Measurements from ENCODE around the gene NEK6. TPM values are rescaled to one million over a fixed set of nuclear protein-coding genes. Genes with fewer than 3 reads are reported as not detected.

Gene NEK6
- total and polyA plus RNA-seq, 9 of the 15 experiments (the other 6 are each of a cell fraction or from before 2014, with no cell fraction given), result 3.1 to 19.0 (median 8.4) TPM

- TF ChIP-seq MGA (IDR thresholded peaks at IDR 0.05), result peak; percentile 83
- no peak for TF ChIP-seq KAT2B (IDR thresholded peaks at IDR 0.05; ENCODE audit: low read depth, low read length)
- TF ChIP-seq REST (IDR thresholded peaks at IDR 0.05; ENCODE audit: borderline replicate concordance), result 0 out of 2 replicates have a peak, but pooled peaks have one; percentile 19
- TF ChIP-seq REST (CRISPR knock-in tag; IDR thresholded peaks at IDR 0.05; ENCODE audit: low read depth), result no peak
- peak; percentile 30 for TF ChIP-seq NFYB (IDR thresholded peaks at IDR 0.05; ENCODE audit: extremely low read depth, insufficient read length)
- TF ChIP-seq USF2 (CRISPR knock-in tag; IDR thresholded peaks at IDR 0.05), result peak; percentile 83
Observed at GRCh38 chr9:124231095-124231737, 26.5 kb upstream of the NEK6 start (continued).

All from K562 (cell line).